GM06990 (cell line): Measurements from ENCODE around the gene SLC16A12.

ENCODE experiments used
- DNase-seq: peaks from one replicate; pipeline ENCODE4 v3.0.0-alpha.2; 2011; ENCODE audit not compliant: insufficient read length; ENCODE audit errors: extremely low read depth
- H3K27me3 ChIP-seq: replicated peaks from 2 replicates; pipeline ENCODE4 v1.6.0; 2011; ENCODE audit warnings: low read length; ENCODE audit not compliant: control insufficient read depth, insufficient read depth
- H3K36me3 ChIP-seq: 2 replicates; pipeline ENCODE4 v1.5.1; 2011; ENCODE audit warnings: low read length; ENCODE audit not compliant: control insufficient read depth, insufficient read depth
- H3K4me3 ChIP-seq: replicated peaks from 2 replicates; pipeline ENCODE4 v1.5.1; 2011; ENCODE audit warnings: low read depth, mild to moderate bottlenecking, control low read depth, low read length
- TF ChIP-seq, protein P1 (sequence below): IDR thresholded peaks from 2 replicates; pipeline ENCODE4 v1.5.1; 2011; ENCODE audit warnings: low read length, control low read depth, mild to moderate bottlenecking, inconsistent platforms; ENCODE audit not compliant: insufficient read depth, poor library complexity, severe bottlenecking

SLC16A12 gene

GRCh38 chr10:89466599-89467035 lies 68.8 kb downstream of the SLC16A12 start:
- H3K36me3 ChIP-seq, result no peaks in the 10 kb centered on the region
- H3K27me3 ChIP-seq, result no peaks in the 10 kb centered on the region
- no peak overlapping the region for H3K4me3 ChIP-seq
- DNase-seq, result no peak
- TF ChIP-seq, protein P1, sequence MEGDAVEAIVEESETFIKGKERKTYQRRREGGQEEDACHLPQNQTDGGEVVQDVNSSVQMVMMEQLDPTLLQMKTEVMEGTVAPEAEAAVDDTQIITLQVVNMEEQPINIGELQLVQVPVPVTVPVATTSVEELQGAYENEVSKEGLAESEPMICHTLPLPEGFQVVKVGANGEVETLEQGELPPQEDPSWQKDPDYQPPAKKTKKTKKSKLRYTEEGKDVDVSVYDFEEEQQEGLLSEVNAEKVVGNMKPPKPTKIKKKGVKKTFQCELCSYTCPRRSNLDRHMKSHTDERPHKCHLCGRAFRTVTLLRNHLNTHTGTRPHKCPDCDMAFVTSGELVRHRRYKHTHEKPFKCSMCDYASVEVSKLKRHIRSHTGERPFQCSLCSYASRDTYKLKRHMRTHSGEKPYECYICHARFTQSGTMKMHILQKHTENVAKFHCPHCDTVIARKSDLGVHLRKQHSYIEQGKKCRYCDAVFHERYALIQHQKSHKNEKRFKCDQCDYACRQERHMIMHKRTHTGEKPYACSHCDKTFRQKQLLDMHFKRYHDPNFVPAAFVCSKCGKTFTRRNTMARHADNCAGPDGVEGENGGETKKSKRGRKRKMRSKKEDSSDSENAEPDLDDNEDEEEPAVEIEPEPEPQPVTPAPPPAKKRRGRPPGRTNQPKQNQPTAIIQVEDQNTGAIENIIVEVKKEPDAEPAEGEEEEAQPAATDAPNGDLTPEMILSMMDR, result peak; percentile 43

GRCh38 chr10:89465196-89465595 lies 70.2 kb downstream of the SLC16A12 start:
- no peaks in the 10 kb centered on the region for H3K27me3 ChIP-seq
- TF ChIP-seq, protein P1, result no peak
- DNase-seq, result no peak
- no peak overlapping the region for H3K4me3 ChIP-seq
- no peaks in the 10 kb centered on the region for H3K36me3 ChIP-seq

DNA sequence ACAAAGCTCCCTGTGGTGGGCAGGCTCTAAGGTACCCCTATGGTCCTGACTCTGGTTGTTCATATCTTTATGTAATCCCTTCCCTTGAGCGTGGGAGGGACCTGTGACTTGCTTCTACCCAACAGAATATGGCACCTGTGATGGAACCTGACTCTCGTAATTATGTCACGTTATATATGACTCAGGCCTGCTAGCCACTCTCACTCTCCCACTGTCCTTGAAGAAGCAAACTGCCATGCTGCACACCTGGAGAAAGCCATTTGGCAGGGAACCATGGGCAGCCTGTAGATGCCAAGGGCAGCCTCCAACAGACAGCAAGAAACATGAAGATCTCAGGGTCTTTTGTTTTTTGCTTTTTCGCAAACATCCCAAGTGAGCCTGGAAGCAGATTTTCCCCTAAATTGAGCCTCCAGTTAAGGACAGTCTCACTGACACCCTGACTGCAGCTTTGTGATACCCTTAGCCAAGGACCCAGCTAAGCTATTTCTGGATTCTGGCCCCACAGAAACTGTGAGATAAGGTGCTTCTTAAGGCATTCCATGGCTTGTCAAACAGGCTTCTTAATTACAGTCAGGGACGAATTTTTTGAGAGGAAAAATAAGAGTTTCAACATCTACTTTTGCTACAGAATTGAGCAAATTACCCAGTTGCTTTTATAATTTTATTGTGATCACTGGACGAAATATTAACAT lies 71.4 kb downstream of the SLC16A12 start:
- TF ChIP-seq, protein P1, result no peak
- DNase-seq, result no peak

DNA sequence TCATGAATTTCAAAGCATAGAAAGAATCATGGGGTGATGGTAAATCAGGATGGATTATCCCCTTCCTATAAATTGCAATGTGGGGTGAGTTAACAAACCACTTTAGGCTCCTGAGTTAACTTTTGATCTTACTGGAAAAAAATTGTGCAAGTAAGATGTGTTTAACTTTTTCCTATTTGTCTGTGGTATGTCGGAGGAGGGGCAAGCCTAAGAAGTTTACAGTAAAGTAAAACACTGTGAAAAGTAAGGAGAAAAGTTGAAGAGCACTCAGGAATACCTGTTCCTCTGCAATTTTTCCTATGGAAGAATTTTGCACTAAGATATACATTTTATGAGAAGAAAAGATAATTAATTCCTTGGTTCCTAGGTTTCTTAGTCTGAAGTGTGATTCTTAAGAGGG lies 76.6 kb downstream of the SLC16A12 start:
- H3K36me3 ChIP-seq, result no peaks in the 10 kb centered on the region
- no peak overlapping the region for H3K4me3 ChIP-seq
- TF ChIP-seq, protein P1, result no peak
- no peak for DNase-seq
- H3K27me3 ChIP-seq, result no peaks in the 10 kb centered on the region

More for the DNA sequence above, 71.4 kb downstream of the SLC16A12 start:
- Histone ChIP-seq H3K4me3 (no peak overlapping the region), H3K36me3 (no peaks in the 10 kb centered on the region), H3K27me3 (no peaks in the 10 kb centered on the region)

DNA sequence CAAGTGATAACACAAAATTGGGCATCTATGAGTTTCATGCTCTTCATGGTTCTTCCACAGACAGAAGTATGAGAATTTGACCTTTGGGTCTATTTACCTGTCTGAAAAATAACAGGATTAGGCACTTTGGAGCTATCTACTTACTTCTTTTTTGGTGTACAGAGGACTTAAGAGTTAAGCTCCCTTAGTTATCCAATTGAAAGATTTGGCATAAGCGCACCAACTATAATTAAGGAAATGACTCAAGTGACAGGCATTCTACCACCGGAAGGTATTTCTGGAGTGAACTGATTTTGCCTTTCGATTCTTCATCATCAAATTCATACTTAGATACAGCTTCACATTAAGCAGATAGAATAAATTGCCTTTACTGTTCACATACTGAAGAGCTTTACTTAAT lies 77.1 kb downstream of the SLC16A12 start:
- TF ChIP-seq, protein P1, result no peak
- Histone ChIP-seq H3K27me3 (no peaks in the 10 kb centered on the region), H3K36me3 (no peaks in the 10 kb centered on the region), H3K4me3 (no peak overlapping the region)
- no peak for DNase-seq
